ENCODE data around the gene RAB11A. TPM values are rescaled to one million over a fixed set of nuclear protein-coding genes. Genes with fewer than 3 reads are reported as not detected.

Gene RAB11A
- total RNA-seq, 1 experiment from 2014 or later: 139 TPM

GRCh38 chr15:65888981-65889380 lies 19.7 kb downstream of the RAB11A start:
- Mint-ChIP-seq H3K27me3 (ENCODE audit: insufficient read depth, unreplicated experiment) (no peaks in the 10 kb centered on the region), H3K9me3 (ENCODE audit: unreplicated experiment) (no peaks in the 10 kb centered on the region), H3K4me1 (ENCODE audit: insufficient read depth, unreplicated experiment) (no peaks in the 10 kb centered on the region), H3K4me3 (ENCODE audit: unreplicated experiment) (no peak overlapping the region), H3K27ac (ENCODE audit: low read depth, unreplicated experiment) (no peak overlapping the region), H3K36me3 (ENCODE audit: insufficient read depth, unreplicated experiment) (peaks cover 74% of the 10 kb centered on the region)
- TSS peak; percentile 27 for BruUV-seq (replicated peaks)
- DNase-seq (ENCODE audit: unreplicated experiment): no peak
- ChIA-PET POLR2A (no interaction called here), CTCF (no interaction called here)
- intact Hi-C loops (cut with micrococcal nuclease): no loop called here
- no peak for TF ChIP-seq CTCF (IDR thresholded peaks at IDR 0.05; ENCODE audit: unreplicated experiment)

GRCh38 chr15:65893060-65893459 lies 23.8 kb downstream of the RAB11A start:
- Mint-ChIP-seq H3K36me3 (ENCODE audit: insufficient read depth, unreplicated experiment) (peaks cover 71% of the 10 kb centered on the region), H3K27me3 (ENCODE audit: insufficient read depth, unreplicated experiment) (no peaks in the 10 kb centered on the region), H3K4me3 (ENCODE audit: unreplicated experiment) (no peak overlapping the region), H3K4me1 (ENCODE audit: insufficient read depth, unreplicated experiment) (no peaks in the 10 kb centered on the region), H3K9me3 (ENCODE audit: unreplicated experiment) (no peaks in the 10 kb centered on the region), H3K27ac (ENCODE audit: low read depth, unreplicated experiment) (no peak overlapping the region)
- intact Hi-C loops (cut with micrococcal nuclease): no loop called here
- CTCF ChIA-PET: interaction anchor here (1.0 kb wide), 1 partner anchor 254 kb away, joined by 3 read pairs; no protein-coding TSS in a partner anchor
- BruUV-seq (replicated peaks): no TSS peak
- POLR2A ChIA-PET: interaction anchor here (1.6 kb wide), 1 partner anchor 9 kb away, joined by 8 read pairs; no protein-coding TSS in a partner anchor
- TF ChIP-seq CTCF (IDR thresholded peaks at IDR 0.05; ENCODE audit: unreplicated experiment): no peak
- no peak for DNase-seq (ENCODE audit: unreplicated experiment)

GRCh38 chr15:65896236-65896635 lies 26.9 kb downstream of the RAB11A start:
- Mint-ChIP-seq H3K27me3 (ENCODE audit: insufficient read depth, unreplicated experiment) (no peaks in the 10 kb centered on the region), H3K4me3 (ENCODE audit: unreplicated experiment) (no peak overlapping the region), H3K27ac (ENCODE audit: low read depth, unreplicated experiment) (no peak overlapping the region), H3K36me3 (ENCODE audit: insufficient read depth, unreplicated experiment) (peaks cover 55% of the 10 kb centered on the region), H3K4me1 (ENCODE audit: insufficient read depth, unreplicated experiment) (no peaks in the 10 kb centered on the region), H3K9me3 (ENCODE audit: unreplicated experiment) (no peaks in the 10 kb centered on the region)
- no TSS peak for BruUV-seq (replicated peaks)
- ChIA-PET POLR2A (interaction anchor here (1.0 to 1.1 kb wide), 2 partner anchors 24 to 26 kb away, joined by 3 to 4 read pairs; no protein-coding TSS in a partner anchor), CTCF (interaction anchor here (0.8 kb wide), 1 partner anchor 392 kb away, joined by 3 read pairs; no protein-coding TSS in a partner anchor)
- DNase-seq (ENCODE audit: unreplicated experiment): no peak
- intact Hi-C loops (cut with micrococcal nuclease): no loop called here
- TF ChIP-seq CTCF (IDR thresholded peaks at IDR 0.05; ENCODE audit: unreplicated experiment): no peak

GRCh38 chr15:65900488-65900887 lies 31.2 kb downstream of the RAB11A start:
- no peak for TF ChIP-seq CTCF (IDR thresholded peaks at IDR 0.05; ENCODE audit: unreplicated experiment)
- POLR2A ChIA-PET: interaction anchor here (0.5 kb wide), 1 partner anchor 627 kb away, joined by 4 read pairs; no protein-coding TSS in a partner anchor
- Mint-ChIP-seq H3K4me3 (ENCODE audit: unreplicated experiment) (no peak overlapping the region), H3K27ac (ENCODE audit: low read depth, unreplicated experiment) (no peak overlapping the region), H3K9me3 (ENCODE audit: unreplicated experiment) (no peaks in the 10 kb centered on the region), H3K4me1 (ENCODE audit: insufficient read depth, unreplicated experiment) (peaks cover 15% of the 10 kb centered on the region), H3K27me3 (ENCODE audit: insufficient read depth, unreplicated experiment) (no peaks in the 10 kb centered on the region), H3K36me3 (ENCODE audit: insufficient read depth, unreplicated experiment) (peaks cover 42% of the 10 kb centered on the region)
- no TSS peak for BruUV-seq (replicated peaks)
- CTCF ChIA-PET: interaction anchor here (0.7 kb wide), 1 partner anchor 168 kb away, joined by 4 read pairs; no protein-coding TSS in a partner anchor
- no peak for DNase-seq (ENCODE audit: unreplicated experiment)
- intact Hi-C loops (cut with micrococcal nuclease): no loop called here

All from MCF 10A (cell line).